ENCODE data around the gene APOF.
"Not testable (repeated sequence)": the region's sequence is repeated elsewhere in the genome, so short reads cannot be mapped to it uniquely, and the experiment has no call there.

APOF gene

GRCh38 chr12:56324206-56324605 is 38.5 kb downstream of the APOF start:
- TF ChIP-seq ZFX (IDR thresholded peaks at IDR 0.05) (no peak), CTCF (conservative IDR thresholded peaks at IDR 0.05) (no peak)
- H3K27ac ChIP-seq: no peak overlapping the region

DNA sequence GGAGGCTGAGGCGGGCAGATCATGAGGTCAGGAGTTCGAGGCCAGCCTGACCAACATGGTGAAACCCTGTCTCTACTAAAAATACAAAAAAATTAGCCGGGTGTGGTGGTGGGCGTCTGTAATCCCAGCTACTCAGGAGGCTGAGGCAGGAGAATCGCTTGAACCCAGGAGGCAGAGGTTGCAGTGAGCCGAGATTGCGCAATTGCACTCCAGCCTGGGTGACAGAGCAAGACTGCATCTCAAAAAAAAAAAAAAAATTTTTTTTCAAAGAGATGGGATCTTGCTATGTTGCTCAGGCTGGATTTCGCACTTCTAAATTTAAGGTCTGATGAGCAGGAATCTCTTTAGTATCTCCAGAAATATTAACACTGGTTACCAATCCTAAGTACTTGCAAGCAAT is 41.0 kb downstream of the APOF start:
- not testable (repeated sequence) for H3K27ac ChIP-seq

GRCh38 chr12:56321027-56321426 is 41.6 kb downstream of the APOF start:
- no peak for TF ChIP-seq CTCF (conservative IDR thresholded peaks at IDR 0.05)
- no peak for TF ChIP-seq ZFX (IDR thresholded peaks at IDR 0.05)

DNA sequence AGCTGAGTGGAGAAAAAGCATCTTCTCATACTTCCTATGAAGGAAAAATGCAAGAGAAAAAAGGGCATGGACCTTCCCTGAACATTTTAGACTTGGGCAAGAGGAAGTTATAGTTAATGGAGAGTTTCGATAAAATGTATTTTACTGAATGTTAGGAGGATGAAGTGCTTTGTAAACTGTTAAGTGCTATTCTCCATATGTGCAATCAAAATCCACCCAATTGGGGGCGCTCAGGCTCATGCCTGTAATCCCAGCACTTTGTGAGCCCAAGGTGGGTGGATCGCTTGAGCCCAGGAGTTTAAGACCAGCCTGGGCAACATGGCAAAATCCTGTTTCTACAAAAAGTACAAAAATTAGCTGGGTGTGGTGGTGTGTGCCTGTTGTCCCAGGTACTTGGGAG is 45.0 kb downstream of the APOF start:
- H3K27ac ChIP-seq: no peak overlapping the region
- TF ChIP-seq ZFX (IDR thresholded peaks at IDR 0.05) (no peak), CTCF (conservative IDR thresholded peaks at IDR 0.05) (no peak)

More at GRCh38 chr12:56321027-56321426, 41.6 kb downstream of the APOF start:
- H3K27ac ChIP-seq: no peak overlapping the region

GRCh38 chr12:56315622-56316473 is 46.8 kb downstream of the APOF start, which contains the start of gene CNPY2:
Gene CNPY2, minus strand, starts transcription at chr12:56315988. Its CDS starts 771 bp downstream, at chr12:56315217.
- H3K27ac ChIP-seq: peak within 1 kb of the TSS; percentile 89
- TF ChIP-seq ZFX (IDR thresholded peaks at IDR 0.05) (peak; percentile 63), CTCF (conservative IDR thresholded peaks at IDR 0.05) (no peak; the same call in 1 of the 2 replicates)

DNA sequence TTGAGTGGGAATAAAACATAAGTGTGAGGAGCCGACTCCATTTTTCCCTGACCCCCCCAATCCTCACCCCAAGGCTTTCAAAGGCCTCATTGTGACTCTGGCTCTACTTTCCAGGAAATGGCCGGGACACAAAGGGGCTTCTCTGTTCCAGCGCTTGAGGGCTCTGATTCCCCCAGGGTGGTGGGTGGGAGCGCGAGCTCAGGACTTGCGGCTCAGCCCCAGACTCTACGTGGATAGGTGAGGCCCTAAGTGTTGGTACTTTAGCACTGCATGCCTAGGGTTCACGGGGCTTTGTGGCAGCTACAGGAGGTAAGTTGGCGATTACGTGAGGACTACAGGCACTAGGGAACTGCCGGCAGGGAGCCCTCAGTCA is 47.4 kb downstream of the APOF start:
- TF ChIP-seq ZFX (IDR thresholded peaks at IDR 0.05): no peak
- TF ChIP-seq CTCF (conservative IDR thresholded peaks at IDR 0.05): no peak
- H3K27ac ChIP-seq: peak overlapping the region; percentile 89

DNA sequence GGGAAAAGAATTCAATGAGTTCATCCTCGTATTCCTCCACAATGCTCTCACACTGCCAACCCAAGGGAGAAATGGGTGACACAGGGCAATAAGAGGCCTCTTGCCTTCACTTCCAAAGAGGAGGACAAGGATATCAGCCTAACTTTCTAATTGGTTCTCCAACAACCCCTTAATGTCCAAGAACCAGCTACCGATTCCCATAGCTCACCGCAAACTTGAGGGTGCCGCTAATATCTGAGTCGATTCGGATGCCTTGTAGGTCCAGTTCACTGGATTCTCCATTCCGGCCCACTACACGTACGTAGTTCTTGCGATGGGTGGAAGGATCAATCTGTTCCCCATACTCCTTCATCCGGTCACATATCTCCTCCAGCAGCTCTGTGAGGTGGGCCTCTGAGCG is 51.7 kb downstream of the APOF start:
- TF ChIP-seq CTCF (conservative IDR thresholded peaks at IDR 0.05) (no peak), ZFX (IDR thresholded peaks at IDR 0.05) (no peak)
- H3K27ac ChIP-seq: no peak overlapping the region
